GM13977 (cell line): Measurements from ENCODE around the gene ZNF497.

Source experiments
- DNase-seq: peaks from one replicate; pipeline ENCODE4 v3.0.0; 2012; ENCODE audit warnings: low spot score
- in situ Hi-C: fragments of 300-500 bp; cut with MboI; formaldehyde crosslinking; loops from one replicate; pipeline ENCODE4 v1.12.0; 2022; ENCODE audit warnings: low sequenced_read_pairs, low pct_unique_long_range_greater_than_20kb, mixed read lengths, inconsistent platforms; ENCODE audit not compliant: unreplicated experiment
- TF ChIP-seq, protein P1 (sequence below): IDR thresholded peaks from 2 replicates; pipeline ENCODE4 v1.5.1; 2012; ENCODE audit warnings: mild to moderate bottlenecking, control low read depth; ENCODE audit not compliant: insufficient read depth; ENCODE audit errors: extremely low read depth, missing control alignments

ZNF497 gene

DNA sequence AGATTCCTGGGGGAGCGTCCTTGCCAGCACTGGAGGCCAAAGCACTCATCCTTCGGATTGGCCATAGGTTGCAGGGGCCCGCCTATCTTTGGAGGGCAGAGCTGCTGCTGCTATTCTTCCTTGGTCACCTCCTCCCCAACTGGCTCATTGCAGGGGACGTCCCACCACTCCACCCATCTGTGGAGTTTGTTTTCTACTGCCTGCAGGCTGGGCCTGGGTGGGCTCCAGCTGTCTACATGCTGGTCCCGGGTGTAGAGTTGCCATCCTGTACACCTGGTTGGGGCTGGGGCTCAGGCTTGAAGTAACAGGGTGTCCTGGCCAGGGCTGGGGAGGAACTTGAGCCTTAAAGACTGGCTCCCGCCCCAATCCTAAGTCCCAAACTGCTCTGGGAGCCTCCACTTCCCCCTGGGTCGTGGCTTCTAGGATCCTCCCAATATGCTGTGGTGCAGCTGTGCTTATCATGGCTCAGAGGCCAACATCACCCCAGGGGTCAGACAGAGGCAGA lies 35.0 kb upstream of the ZNF497 start:
- TF ChIP-seq, protein P1, sequence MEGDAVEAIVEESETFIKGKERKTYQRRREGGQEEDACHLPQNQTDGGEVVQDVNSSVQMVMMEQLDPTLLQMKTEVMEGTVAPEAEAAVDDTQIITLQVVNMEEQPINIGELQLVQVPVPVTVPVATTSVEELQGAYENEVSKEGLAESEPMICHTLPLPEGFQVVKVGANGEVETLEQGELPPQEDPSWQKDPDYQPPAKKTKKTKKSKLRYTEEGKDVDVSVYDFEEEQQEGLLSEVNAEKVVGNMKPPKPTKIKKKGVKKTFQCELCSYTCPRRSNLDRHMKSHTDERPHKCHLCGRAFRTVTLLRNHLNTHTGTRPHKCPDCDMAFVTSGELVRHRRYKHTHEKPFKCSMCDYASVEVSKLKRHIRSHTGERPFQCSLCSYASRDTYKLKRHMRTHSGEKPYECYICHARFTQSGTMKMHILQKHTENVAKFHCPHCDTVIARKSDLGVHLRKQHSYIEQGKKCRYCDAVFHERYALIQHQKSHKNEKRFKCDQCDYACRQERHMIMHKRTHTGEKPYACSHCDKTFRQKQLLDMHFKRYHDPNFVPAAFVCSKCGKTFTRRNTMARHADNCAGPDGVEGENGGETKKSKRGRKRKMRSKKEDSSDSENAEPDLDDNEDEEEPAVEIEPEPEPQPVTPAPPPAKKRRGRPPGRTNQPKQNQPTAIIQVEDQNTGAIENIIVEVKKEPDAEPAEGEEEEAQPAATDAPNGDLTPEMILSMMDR = no peak
- in situ Hi-C loops = no loop called here
- DNase-seq = no peak

DNA sequence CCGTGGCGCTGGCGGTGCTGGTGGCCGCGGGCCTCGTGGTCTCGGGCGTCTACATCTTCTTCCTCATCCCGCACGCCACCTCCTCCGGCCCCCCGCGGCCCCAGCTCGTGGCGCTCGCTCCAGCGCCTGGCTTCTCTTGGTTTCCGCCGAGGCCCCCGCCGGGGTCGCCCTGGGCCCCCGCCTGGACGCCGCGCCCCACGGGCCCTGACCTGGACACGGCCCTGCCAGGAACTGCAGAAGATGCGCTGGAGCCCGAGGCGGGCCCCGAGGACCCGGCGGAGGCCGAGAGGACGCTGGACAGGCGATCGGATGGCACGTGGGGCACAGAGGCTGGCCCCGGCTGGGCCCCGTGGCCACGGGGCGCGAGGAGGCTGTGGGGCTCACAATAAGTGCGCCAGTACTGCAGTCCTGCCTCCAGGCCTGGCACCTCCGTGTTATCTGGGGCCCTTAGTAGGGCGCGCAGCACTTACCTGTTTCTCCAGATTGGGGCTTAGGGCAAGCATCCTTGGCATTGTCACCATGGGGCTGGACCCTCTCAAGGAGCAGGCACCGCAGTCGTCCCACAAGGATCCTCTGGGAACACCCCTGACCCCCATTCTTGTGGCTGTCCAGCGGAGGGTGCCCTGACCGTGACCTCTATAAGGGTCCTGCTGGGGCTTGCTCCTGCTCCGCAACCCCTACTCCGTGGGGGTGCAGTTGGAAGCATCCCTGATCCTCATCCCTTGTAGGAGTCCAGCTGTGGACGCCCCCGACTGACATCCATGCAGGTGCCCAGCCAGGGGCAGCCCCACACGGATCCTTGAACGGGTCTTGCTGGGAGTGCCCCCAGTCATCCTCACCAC lies 34.4 kb upstream of the ZNF497 start:
- in situ Hi-C loops = no loop called here
- DNase-seq = no peak
- TF ChIP-seq, protein P1 = no peak

DNA sequence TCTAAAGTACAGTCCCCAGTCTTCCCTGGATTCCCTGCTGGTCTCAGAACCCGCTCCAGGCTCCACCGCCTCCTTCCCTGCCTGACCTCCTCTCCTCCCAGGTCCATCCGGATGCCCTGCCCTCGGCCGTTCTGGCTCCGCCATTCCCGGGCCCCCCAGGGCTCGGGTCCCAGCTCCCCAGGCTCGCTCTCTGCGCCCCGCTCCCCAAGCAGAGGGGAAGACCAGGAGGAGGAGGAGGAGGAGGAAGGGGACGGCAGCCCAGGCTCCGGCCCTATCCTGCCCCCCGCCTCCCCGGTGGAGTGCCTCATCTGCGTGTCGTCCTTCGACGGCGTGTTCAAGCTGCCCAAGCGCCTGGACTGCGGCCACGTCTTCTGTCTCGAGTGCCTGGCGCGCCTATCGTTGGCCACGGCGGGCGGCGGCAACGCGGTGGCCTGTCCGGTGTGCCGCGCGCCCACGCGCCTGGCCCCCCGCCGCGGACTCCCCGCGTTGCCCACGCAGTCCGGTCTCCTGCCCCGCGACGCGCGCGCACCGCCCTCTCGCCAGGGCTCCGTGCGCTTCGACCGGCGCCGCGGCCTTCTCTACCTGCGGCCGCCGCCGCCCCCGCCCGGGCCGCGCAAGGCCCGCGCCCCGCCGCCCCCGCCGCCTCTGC lies 33.6 kb upstream of the ZNF497 start:
- TF ChIP-seq, protein P1 = no peak
- DNase-seq = no peak
- in situ Hi-C loops = no loop called here

DNA sequence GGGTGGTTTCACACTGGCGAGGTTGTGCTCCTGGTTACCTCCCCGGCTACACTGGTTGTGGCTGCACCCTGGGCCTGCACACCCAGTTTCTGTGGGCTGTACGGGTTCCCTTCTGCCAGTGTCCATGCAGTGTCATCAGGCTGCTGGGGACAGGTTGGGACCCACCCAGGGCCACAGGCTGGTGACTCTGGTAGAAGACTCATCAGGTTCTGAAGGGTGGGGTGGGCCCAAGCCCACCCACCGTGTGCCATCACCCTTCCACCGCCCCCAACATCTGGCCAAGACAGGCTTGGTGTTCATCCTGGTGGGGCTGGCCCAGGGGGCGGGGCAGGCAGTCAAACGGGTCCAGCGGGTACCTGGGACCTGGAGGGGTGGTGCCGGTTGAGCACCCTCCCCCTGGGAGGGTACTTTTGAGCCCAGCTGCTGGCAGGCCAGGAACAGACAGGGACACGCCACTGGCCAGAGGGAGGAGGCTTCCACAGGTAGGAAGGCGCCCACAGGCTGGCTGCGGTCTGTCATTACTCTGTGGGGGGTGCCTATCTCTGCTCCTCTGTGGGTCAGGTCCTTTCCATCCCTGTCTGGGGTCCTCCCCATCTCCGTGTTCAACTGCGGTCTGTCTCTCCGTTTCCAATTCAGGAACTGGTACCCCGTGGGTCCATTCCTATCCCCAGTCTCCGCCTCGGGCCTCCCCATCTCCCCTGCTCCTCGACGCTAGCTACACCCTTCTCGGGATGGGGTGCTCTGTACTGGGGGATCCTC lies 32.8 kb upstream of the ZNF497 start, which contains the start of gene RNF225:
Gene RNF225, plus strand, starts transcription at position 437 of the 759 bp plus-strand sequence. CDS start 434 bp downstream, outside the sequence.
- TF ChIP-seq, protein P1 = no peak
- DNase-seq = no peak
- in situ Hi-C loops = no loop called here

DNA sequence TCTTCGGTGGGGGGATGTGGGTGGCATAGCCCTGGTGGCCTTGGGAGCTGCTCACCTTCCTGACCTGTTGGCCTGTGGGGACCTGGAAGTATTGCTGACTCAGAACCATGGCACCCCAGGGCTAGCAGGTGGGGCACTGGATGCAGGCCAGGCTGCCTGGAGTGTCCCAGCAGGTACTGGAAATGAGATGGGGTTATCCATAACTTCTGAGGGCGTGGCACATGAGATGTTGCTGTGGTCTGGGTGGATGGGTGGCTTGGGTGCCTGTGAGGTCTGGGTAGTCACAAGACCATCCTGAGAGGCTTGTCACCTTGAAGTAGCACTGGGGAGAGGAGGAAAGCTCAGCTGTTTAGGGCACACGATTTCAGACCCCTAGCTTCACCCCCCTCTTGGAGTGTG lies 32.3 kb upstream of the ZNF497 start:
- DNase-seq = no peak
- TF ChIP-seq, protein P1 = no peak
- in situ Hi-C loops = no loop called here

DNA sequence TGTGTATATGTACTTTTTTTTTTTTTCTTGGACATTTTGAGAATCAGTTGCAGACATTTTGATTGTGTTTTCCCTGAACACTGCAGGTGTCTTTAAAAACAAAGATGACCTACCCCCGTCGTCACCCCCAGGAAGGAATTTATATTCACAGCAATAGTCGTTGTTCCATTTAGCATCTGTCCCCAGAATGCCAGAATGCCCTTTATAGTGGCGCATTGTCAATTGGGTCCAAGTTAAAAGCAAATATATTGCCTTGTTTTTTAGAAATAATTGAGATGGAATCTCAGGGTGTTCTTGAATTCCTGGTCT lies 31.1 kb upstream of the ZNF497 start:
- DNase-seq = no peak
- TF ChIP-seq, protein P1 = no peak
- in situ Hi-C loops = no loop called here
